K562 (cell line): ENCODE measurements around the gene ZNF366. TPM values are rescaled to one million over a fixed set of nuclear protein-coding genes. Genes with fewer than 3 reads are reported as not detected.

Experiments
- CBX5 ChIP-seq: IDR thresholded peaks from 2 replicates; pipeline ENCODE4 v1.6.1; 2014; ENCODE audit warnings: low read depth, borderline replicate concordance
- ESRRB ChIP-seq: fragments of 250-450 bp; sonication (Bioruptor Pico); IDR thresholded peaks from 2 replicates; pipeline ENCODE4 v1.5.0; 2020; ENCODE audit warnings: mild to moderate bottlenecking, moderate library complexity, borderline replicate concordance
- FOS ChIP-seq: IDR thresholded peaks from 3 replicates; pipeline ENCODE4 v1.6.1; 2011; ENCODE audit not compliant: insufficient read length; ENCODE audit errors: extremely low read depth
- FOXM1 ChIP-seq, 2 experiments: fragments of 450-650 bp in 1 of 2; sonication (generic) in 1 of 2; formaldehyde crosslinking in 1 of 2; IDR thresholded peaks; 2 replicates each; pipeline versions ENCODE4 v1.6.1 to v1.9.0; 2017 to 2022; ENCODE audit warnings: low read depth in 2 of 2, mild to moderate bottlenecking in 2 of 2, missing genetic modification reagents in 1 of 2, moderate library complexity in 1 of 2
- KDM1A ChIP-seq, 2 experiments: fragments of 450-650 bp; IDR thresholded peaks; 2 replicates each; pipeline ENCODE4 v1.6.1; 2016; ENCODE audit warnings: mild to moderate bottlenecking in 2 of 2
- SREBF2 ChIP-seq: sonication (generic); formaldehyde crosslinking; IDR thresholded peaks from 2 replicates; pipeline ENCODE4 v1.4.0; 2020; ENCODE audit warnings: mild to moderate bottlenecking, missing genetic modification reagents
- SUPT5H ChIP-seq: fragments of 450-650 bp; IDR thresholded peaks from 2 replicates; pipeline ENCODE4 v1.6.1; 2016
- TCF7L2 ChIP-seq: fragments of 150-350 bp; IDR thresholded peaks from 2 replicates; pipeline ENCODE4 v1.6.1; 2016; ENCODE audit warnings: low read depth, mild to moderate bottlenecking, low read length, moderate library complexity
- ZBTB8A ChIP-seq: fragments of 450-650 bp; IDR thresholded peaks from 2 replicates; pipeline ENCODE4 v1.6.1; 2018; ENCODE audit warnings: mild to moderate bottlenecking, moderate library complexity; ENCODE audit not compliant: partially characterized antibody
- polyA plus RNA-seq, 8 experiments: library from polyadenylated mRNA; depleted of rRNA in 4 of 8; stranded (reverse) in 5 of 8; unstranded in 3 of 8; fragments of >200 nt; fragmentation: Nextera tagmentation in 2 of 8; fragmentation: Illumina TruSeq in 1 of 8; extraction: Ambion mirVana in 2 of 8; extraction: Trizol in 1 of 8; gene quantifications; 2 replicates each; pipeline versions ENCODE4 v1.2.1 to v1.2.3, GENCODE V29; 2011 to 2014; ENCODE audit warnings: inconsistent platforms in 1 of 8, missing spikeins in 1 of 8
- total RNA-seq, 7 experiments: library from RNA; depleted of rRNA in 6 of 7; stranded (reverse); fragments of >200 nt in 6 of 7; fragmentation: Illumina TruSeq in 2 of 7; extraction: Trizol in 2 of 7; gene quantifications; 2 replicates each; pipeline versions ENCODE4 v1.2.1 to v1.2.3, GENCODE V29; 2011 to 2021; ENCODE audit warnings: low replicate concordance in 1 of 7
- TF ChIP-seq, protein P1 (sequence below): fragments of 250-450 bp; sonication (Bioruptor Pico); IDR thresholded peaks from 2 replicates; pipeline ENCODE4 v1.4.0; 2020; ENCODE audit warnings: mild to moderate bottlenecking
- TF ChIP-seq, protein P2 (sequence below): sonication (generic); formaldehyde crosslinking; IDR thresholded peaks from 2 replicates; pipeline ENCODE4 v1.9.0; 2022; ENCODE audit warnings: mild to moderate bottlenecking, missing genetic modification reagents
- TF ChIP-seq, protein P3 (sequence below): fragments of 250-450 bp; sonication (Bioruptor Pico); IDR thresholded peaks from 2 replicates; pipeline ENCODE4 v1.8.0; 2022; ENCODE audit warnings: inconsistent platforms
- TF ChIP-seq, protein P4 (sequence below), 3 experiments: IDR thresholded peaks in 2 of 3; conservative IDR thresholded peaks in 1 of 3; 2 replicates each; pipeline ENCODE4 v1.5.1; 2011 to 2012; ENCODE audit warnings: low read length in 3 of 3, mild to moderate bottlenecking in 3 of 3, control low read depth in 2 of 3, improper control_type of control experiment in 1 of 3, inconsistent platforms in 1 of 3, low read depth in 1 of 3, mixed read lengths in 1 of 3, moderate library complexity in 1 of 3; ENCODE audit not compliant: insufficient read depth in 2 of 3
- TF ChIP-seq, protein P5 (sequence below): fragments of 450-650 bp; IDR thresholded peaks from 2 replicates; pipeline ENCODE4 v1.6.1; 2016

The ZNF366 gene
- total and polyA plus RNA-seq, 9 of the 15 experiments (the other 6 are each of a cell fraction or from before 2014, with no cell fraction given) = not detected

DNA sequence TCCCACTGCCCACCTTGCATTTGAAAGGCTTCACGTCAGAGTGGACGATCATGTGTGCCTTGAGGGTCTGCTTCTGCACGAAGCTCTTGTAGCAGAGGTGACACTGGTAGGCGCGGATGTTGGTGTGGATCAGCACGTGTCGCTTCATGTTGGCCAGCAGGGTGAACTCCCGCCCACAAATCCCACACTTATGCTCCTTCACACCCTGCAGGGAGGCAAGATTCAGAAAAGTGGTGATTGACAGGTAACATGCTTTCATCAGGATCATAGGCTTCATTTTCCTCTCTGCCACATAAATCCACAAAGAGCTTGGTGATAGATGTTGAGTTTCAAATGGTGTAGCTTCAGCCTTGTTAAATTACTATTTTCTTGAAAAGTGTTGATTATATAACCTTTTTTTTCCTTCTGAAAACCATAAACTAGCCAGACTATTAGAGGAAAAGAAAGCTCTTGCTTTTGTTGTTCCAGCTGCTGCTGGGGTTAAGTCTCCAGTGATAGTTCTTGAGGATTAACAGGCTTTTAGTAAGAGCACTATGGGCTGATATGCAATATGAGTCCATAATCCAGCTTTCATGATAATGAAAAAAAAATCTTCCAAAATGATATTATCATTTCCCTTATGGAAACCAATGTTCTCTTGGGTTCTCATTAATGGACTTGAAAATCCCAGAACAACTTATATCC, 50.7 kb downstream of the ZNF366 start (continued):
- TF ChIP-seq, protein P1, sequence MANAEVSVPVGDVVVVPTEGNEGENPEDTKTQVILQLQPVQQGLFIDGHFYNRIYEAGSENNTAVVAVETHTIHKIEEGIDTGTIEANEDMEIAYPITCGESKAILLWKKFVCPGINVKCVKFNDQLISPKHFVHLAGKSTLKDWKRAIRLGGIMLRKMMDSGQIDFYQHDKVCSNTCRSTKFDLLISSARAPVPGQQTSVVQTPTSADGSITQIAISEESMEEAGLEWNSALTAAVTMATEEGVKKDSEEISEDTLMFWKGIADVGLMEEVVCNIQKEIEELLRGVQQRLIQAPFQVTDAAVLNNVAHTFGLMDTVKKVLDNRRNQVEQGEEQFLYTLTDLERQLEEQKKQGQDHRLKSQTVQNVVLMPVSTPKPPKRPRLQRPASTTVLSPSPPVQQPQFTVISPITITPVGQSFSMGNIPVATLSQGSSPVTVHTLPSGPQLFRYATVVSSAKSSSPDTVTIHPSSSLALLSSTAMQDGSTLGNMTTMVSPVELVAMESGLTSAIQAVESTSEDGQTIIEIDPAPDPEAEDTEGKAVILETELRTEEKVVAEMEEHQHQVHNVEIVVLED (CRISPR knock-in tag) = no peak
- TF ChIP-seq ZBTB8A (no peak), KDM1A (IDR thresholded peaks at IDR 0.05) (no peak), SREBF2 (CRISPR knock-in tag) (no peak), FOS (no peak), FOXM1 (IDR thresholded peaks at IDR 0.05; ENCODE audit: low read depth) (no peak), FOXM1 (CRISPR knock-in tag; IDR thresholded peaks at IDR 0.05; ENCODE audit: low read depth) (no peak), SUPT5H (no peak), TCF7L2 (no peak), CBX5 (no peak), ESRRB (CRISPR knock-in tag) (no peak)
- TF ChIP-seq, protein P2, sequence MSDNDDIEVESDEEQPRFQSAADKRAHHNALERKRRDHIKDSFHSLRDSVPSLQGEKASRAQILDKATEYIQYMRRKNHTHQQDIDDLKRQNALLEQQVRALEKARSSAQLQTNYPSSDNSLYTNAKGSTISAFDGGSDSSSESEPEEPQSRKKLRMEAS (CRISPR knock-in tag) = peak; percentile 44; the same call in 1 of the 2 replicates
- TF ChIP-seq, protein P3, sequence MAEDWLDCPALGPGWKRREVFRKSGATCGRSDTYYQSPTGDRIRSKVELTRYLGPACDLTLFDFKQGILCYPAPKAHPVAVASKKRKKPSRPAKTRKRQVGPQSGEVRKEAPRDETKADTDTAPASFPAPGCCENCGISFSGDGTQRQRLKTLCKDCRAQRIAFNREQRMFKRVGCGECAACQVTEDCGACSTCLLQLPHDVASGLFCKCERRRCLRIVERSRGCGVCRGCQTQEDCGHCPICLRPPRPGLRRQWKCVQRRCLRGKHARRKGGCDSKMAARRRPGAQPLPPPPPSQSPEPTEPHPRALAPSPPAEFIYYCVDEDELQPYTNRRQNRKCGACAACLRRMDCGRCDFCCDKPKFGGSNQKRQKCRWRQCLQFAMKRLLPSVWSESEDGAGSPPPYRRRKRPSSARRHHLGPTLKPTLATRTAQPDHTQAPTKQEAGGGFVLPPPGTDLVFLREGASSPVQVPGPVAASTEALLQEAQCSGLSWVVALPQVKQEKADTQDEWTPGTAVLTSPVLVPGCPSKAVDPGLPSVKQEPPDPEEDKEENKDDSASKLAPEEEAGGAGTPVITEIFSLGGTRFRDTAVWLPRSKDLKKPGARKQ (CRISPR knock-in tag) = no peak
- TF ChIP-seq, protein P4, sequence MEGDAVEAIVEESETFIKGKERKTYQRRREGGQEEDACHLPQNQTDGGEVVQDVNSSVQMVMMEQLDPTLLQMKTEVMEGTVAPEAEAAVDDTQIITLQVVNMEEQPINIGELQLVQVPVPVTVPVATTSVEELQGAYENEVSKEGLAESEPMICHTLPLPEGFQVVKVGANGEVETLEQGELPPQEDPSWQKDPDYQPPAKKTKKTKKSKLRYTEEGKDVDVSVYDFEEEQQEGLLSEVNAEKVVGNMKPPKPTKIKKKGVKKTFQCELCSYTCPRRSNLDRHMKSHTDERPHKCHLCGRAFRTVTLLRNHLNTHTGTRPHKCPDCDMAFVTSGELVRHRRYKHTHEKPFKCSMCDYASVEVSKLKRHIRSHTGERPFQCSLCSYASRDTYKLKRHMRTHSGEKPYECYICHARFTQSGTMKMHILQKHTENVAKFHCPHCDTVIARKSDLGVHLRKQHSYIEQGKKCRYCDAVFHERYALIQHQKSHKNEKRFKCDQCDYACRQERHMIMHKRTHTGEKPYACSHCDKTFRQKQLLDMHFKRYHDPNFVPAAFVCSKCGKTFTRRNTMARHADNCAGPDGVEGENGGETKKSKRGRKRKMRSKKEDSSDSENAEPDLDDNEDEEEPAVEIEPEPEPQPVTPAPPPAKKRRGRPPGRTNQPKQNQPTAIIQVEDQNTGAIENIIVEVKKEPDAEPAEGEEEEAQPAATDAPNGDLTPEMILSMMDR (IDR thresholded peaks at IDR 0.05 in 2 of 3, conservative IDR thresholded peaks at IDR 0.05 in 1 of 3; ENCODE audit: insufficient read depth in 2 of 3, low read depth in 1 of 3, low read length in 3 of 3) = peak in 1 of 3 experiments; percentile 5; a peak in 1 of 6 replicates
- TF ChIP-seq, protein P5, sequence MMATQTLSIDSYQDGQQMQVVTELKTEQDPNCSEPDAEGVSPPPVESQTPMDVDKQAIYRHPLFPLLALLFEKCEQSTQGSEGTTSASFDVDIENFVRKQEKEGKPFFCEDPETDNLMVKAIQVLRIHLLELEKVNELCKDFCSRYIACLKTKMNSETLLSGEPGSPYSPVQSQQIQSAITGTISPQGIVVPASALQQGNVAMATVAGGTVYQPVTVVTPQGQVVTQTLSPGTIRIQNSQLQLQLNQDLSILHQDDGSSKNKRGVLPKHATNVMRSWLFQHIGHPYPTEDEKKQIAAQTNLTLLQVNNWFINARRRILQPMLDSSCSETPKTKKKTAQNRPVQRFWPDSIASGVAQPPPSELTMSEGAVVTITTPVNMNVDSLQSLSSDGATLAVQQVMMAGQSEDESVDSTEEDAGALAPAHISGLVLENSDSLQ = peak; percentile 62
